ENCODE data around the gene WDR64. TPM values are rescaled to one million over a fixed set of nuclear protein-coding genes. Genes with fewer than 3 reads are reported as not detected.
"Not testable (repeated sequence)": the region's sequence is repeated elsewhere in the genome, so short reads cannot be mapped to it uniquely, and the experiment has no call there.

The WDR64 gene
- total RNA-seq, 1 experiment from 2014 or later = not detected

DNA sequence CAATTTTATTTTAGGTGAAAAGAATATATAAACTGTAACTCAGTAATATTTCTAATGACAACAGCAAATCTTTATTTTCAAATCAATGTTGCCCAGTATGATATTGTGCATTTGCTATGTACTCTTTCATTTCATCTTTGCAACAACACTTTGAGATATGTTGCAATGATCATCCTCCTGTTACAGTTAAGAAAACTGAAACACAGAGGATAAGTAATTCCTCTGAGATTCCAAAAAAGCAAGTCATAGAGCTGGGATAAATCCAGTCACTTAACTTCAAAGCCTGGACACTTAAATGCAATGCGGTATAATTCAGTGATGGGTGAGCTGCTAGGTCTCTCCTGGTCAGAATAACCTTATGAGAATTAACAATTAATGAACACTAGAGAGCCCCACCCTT, 147.3 kb downstream of the WDR64 start:
- DNase-seq (ENCODE audit: low read depth) = no peak

DNA sequence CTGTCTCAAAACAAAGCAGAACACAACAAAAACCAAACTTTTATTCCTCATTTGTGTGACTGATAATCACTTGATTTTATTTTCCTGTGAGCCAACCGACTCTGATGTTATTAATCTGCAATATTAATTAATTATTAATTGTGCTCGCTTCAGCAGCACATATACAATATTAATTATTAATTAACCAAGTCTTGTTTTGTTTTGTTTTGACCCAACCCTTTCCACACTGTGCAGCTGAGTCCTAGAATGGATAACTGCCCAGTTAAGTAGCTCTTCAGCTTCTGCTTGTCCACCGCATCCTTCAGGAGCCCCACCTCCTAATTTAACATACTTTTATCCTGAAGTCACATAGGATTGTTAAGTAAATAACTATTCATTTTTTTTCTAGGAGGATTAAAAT, 148.6 kb downstream of the WDR64 start:
- no peak for DNase-seq (ENCODE audit: low read depth)

DNA sequence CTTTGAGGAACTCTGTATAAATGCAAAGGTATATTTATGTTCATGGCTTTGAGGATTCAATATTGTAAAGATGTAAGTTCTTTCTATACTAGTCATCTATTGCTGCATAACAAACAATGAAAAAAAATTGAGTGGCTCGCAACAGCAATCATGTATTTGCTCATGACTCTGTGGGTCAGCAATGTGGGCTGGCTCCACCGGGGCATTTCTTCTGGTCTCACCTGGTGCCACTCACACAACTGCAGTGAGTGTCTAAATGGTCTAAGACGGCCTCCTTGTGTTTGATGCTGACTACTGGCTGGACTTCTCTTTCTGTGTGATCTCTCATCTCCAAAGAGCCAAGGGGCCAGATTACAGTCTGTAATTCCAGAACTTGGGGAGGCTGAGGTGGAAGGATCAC, 150.8 kb downstream of the WDR64 start:
- DNase-seq (ENCODE audit: low read depth) = no peak

DNA sequence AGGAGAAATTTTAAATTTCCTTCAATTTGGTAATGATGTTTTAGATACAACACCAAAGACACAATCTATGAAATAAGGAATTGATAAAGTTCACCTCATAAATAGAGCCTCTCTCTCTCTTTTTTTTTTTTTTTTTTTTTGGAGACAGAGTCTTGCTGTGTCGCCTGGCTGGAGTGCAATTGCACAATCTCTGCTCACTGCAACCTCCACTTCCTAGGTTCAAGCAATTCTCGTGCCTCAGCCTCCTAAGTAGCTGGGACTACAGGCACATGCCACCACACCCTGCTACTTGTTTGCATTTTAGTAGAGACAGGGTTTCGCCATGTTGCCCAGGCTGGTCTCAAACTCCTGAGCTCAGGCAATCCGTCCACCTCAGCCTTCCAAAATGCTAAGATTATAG, 152.6 kb downstream of the WDR64 start:
- DNase-seq (ENCODE audit: low read depth) = not testable (repeated sequence)

DNA sequence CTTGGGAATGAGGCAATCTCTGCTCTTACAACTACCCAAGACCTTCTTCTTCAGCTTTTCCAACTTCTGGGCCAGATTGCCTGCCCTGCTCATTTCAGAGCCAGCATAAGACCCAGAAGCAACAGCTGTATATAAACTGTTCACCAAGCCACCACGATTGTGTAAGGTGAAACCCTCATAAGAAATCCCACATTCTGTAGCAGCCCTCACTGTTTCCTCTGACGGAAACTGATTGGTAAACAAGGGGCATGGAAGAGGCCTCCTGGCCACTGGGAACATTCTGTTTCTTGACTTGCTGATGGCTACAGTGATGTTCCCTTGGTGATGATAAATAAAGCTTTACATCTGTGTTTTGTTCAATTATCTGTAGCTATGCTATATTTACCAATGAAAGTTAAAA, 156.2 kb downstream of the WDR64 start:
- no peak for DNase-seq (ENCODE audit: low read depth)

DNA sequence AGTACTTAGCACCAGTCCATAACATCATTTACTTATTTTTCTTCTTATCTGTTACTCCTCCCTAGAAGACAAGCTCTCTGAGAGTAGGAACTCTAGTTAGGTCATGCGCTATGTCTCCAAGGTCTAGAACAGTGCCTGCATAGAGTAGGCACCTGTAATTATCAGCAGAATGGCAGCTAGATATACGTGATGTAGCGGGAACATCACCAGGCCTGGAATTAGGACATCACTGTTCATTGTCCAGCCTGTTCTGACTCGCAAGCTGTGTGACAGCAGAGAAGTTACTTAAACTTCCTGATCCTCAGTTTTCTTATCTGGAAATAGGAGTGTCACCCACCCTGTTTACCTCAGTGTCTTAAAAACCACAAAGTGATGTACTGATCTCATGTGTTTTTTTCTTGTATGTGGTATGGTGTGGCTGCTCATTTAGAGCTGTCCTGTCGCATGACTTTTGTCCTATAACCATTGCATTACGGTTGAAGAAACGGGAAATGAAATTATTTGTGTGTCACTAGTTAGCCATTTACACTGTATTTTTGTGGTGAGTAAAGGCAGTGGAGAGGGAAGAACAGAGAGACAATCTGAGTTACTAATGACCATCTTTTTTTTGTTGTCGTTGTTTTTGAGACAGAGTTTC, 158.8 kb downstream of the WDR64 start:
- DNase-seq (ENCODE audit: low read depth) = no peak

DNA sequence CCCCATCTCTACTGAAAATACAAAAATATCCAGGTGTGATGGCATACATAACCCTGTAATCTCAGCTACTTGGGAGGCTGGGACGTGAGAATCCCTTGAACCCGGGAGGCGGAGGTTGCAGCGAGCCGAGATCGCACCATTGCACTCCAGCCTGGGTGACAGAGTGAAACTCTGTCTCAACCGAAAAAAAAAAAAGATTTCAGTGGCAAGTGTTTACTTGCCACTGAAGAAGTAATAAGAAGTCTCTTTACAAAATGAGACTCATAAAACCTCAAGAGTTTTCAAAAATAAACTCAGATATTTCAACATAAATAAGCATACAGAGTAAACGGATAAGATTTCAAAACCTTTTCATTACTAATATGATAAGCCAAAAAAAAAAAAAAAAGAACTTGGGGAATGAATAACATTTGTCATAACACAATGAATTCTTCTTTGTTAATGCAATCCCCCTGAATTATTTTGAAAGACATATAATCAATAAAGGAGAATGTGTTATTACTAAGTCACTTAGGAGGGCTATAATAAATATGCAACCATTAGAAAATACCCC, 161.8 kb downstream of the WDR64 start:
- DNase-seq (ENCODE audit: low read depth) = no peak

DNA sequence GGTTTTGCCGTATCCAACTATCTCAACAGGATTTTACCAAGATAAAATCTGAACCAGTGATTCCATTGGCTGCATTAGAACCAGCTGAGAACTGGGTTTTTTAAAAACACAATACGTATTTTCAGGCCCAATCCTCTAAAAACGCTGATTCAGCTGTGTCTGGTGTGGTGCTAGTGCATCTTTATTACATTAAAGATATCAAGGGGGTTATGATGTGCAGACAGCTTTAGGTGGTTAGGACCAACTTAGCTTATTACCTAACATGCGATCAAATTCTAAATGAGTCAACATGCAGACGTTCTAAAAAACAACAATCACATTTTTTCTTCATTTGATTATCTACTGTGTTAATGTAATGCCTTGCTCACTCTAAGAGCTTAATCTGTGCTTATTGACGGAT, 163.9 kb downstream of the WDR64 start:
- no peak for DNase-seq (ENCODE audit: low read depth)

DNA sequence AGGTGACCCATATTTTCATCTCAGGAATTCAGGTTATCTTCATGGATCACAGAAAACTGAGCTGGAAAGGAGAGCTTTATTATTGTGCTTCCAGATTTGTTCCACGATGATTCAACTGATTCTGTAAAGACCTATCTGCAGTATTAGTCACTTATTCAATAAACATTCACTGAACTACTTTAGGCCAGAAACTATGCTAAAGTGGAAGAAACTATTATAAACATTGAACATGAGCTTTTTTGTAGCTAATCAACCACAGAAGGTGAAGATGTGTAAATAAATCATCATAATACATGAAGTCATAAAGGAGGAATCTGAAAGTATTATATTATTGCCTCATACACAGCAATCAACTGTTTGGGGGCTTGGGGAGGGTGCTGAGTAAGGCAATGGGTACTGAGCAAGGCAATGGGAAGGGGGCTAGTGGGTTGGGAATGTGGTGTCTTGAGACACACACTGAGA, 165.3 kb downstream of the WDR64 start:
- DNase-seq (ENCODE audit: low read depth) = peak; percentile 87

DNA sequence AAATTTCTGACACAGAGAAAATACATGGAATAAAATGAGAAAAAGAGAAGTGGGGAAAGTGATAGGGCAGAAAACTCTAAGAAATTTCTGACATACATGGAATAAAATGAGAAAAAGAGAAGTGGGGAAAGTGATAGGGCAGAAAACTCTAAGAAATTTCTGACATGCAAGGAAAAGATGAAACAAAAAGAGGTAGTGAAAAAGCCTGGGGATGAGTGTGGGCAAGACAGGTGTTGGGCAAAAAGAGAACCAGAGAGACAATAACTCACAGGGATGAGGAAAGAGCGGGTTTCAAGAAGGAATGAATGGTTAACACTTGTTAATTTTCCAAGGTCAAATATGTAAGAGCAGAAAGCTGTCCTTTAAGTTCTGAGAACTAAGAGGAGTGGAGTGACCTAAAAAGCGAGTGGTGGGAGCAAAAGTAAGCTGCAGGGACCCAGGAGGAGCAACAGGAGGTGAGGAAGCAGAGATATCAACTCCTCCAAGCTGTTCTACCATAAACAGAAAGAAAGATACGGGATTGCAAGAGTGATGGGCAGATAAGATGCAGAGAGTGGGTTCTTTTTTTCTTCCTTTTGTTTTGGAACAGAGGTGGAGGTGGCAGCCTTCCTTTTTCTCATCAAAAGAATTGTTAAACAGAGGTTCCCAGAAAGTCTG, 166.0 kb downstream of the WDR64 start:
- DNase-seq (ENCODE audit: low read depth) = no peak

DNA sequence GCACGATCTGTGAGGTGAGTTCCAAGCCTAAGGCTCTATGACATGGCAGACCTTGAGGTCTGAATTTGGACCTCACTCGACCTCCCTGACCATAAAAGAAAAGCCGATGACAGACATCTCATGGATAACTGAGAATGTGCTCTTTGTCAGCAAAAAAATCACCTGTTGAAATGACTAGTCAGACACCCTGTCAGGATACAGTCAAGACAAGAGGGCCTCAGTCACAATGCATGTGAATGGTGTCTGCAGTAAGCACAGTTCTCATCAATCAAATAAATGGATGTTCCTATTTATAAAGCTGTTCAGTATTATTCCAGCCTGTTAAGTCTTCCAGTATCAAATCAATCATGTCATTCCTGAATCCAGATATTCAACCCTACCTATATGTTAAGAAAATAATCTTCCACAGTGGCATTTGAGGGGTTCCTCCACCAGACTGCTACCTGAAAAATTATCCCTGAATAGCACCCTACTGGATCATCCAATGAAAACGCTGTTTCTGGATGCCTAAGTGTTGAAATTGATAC, 167.3 kb downstream of the WDR64 start:
- no peak for DNase-seq (ENCODE audit: low read depth)

DNA sequence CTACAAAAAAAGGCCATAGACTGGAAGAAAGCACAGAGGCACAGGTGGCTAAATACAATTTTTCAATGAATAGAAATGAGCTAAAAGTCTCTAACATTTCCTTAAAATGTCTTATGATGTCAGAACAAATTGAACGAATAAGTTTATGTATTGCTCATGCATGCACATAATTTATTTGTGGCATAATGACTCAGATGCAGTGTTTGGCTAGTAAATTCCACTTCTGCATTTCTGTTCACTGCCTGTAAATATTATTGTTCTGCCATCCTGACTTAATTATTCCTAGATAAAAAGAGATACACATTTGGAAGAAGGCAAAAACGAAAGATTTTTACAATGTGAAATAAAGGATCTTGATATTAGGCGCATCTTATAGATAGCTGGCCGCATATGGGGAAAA, 169.3 kb downstream of the WDR64 start:
- peak; percentile 79 for DNase-seq (ENCODE audit: low read depth)

DNA sequence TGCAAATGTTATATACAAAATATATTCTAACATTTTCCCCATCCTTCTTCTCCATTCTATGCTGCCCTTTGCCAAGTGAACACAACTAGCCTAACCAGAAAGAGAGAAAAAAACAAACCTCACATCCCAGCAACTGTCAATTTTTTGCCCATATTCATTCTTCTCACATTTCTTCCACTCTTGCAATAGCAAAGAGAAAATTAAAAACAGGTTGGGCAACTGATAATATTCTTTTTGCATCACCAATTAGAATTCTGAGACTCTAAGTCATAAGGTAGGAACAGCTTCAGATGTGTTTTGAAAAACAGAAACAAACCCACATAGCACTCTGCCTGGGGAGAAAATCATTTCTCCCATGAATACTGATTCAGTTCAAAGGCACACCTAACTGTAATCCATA, 170.8 kb downstream of the WDR64 start:
- no peak for DNase-seq (ENCODE audit: low read depth)

DNA sequence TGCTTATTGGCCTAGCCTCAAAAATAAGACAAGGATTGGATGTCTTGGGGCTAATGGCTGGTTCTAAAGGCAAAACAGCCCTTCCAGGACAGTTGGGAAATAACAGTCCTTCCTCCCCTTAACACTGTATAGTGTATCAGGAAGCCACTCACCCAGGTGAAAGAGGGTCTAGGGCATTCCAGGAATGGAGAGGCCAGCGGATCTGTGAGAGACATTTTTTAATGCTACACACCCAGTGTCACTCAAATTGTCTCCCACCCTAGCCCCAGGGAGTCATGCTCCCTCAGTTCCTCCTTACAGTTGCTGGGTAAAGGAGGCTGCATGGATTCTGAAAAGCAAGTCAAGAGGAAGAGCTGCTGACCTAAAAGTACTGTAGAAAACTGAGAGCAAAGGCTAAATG, 171.8 kb downstream of the WDR64 start:
- no peak for DNase-seq (ENCODE audit: low read depth)

DNA sequence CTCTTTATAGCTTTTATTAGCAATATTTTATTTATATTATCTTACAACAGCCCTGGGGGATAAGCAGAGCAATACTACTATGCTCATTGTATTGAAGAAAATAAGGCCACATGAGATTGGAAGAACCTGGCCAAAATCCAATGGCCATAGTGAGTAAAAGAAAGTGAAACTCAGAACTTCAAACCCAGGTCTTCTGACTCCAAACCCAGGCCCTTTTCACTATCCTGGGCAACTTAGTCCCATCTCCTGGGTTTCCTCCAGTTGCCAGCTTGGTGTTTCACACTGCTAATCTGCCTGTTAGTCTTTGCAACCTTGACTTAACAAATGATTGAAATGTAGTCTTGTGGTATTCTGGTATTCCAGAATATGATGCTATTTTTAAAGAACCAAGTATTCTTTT, 173.5 kb downstream of the WDR64 start:
- DNase-seq (ENCODE audit: low read depth) = peak; percentile 68

DNA sequence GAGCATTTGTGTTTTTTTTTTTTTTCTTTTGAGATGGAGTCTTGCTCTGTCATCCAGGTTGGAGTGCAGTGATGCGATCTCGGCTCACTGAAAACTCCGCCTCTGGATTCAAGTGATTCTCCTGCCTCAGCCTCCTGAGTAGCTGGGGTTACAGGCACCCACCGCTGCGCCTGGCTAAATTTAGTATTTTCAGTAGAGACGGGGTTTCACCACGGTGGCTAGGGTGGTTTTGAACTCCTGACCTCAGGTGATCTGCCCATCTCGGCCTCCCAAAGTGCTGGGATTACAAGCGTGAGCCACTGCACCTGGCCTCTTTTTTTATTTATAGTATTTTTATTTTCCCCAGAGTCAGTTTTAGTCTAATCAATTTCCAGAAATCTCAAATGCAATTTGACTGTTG, 174.5 kb downstream of the WDR64 start:
- not testable (repeated sequence) for DNase-seq (ENCODE audit: low read depth)

DNA sequence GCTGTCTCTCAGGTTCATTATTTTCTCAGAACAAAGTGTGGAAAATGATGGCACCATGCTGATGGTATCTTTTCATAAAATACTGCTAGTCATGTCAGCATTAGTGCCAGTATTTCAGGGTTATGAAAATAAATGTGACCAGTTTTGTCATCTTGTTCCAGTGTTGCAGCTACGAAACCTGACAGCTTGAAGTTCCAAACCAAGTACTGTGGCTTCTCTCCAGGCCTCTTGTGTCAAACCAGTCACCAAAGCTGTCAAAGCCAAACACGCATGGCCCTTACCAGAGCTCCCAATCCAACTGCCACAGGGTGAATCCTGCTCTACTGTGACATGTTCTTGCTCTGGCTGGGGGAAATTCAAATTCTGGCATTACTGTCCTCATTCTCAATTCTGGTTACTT, 175.2 kb downstream of the WDR64 start:
- DNase-seq (ENCODE audit: low read depth) = no peak

DNA sequence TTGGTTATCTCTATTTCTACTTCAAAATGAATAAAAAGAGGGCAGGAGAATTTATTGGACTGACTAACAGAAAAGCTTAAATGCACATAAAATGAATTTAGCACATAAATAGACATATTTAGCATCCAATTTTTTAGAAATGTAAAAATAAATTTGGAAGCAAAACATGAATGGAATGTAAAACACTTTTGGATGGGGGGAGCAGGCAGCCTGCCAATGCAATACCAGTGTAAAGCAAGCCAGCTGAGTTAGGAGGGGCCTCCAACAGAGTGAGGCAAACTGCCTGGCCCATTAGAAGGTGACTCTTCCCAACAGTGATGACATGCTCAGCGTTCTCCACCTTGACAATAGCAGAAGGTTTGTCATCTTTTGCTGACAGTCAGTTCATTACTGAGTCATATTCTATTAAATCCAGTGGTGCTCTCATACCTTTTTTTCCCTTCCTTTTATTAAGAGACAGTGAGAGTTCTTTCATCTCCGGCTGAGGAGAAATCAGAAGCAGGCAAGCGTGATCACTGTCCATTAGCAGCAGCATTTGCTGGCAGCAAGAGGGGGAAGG, 176.5 kb downstream of the WDR64 start:
- DNase-seq (ENCODE audit: low read depth) = peak; percentile 62

DNA sequence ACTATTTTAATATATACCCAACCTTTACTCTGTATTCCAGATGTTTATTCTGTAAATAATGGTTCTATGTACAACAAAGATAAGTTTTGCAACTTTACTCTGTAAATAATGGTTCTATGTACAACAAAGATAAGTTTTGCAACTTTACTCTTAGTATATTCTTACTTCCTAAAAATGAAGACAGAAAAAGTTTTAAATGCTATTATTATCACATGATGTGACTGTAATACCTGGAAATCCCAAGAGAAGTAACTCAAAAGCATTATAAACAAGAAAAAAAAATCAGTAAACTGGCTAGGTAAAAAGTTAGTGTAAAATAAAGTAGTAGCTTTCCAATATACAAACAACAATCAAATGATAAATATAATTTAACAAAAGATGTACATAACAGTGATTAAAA, 177.4 kb downstream of the WDR64 start:
- DNase-seq (ENCODE audit: low read depth) = no peak

DNA sequence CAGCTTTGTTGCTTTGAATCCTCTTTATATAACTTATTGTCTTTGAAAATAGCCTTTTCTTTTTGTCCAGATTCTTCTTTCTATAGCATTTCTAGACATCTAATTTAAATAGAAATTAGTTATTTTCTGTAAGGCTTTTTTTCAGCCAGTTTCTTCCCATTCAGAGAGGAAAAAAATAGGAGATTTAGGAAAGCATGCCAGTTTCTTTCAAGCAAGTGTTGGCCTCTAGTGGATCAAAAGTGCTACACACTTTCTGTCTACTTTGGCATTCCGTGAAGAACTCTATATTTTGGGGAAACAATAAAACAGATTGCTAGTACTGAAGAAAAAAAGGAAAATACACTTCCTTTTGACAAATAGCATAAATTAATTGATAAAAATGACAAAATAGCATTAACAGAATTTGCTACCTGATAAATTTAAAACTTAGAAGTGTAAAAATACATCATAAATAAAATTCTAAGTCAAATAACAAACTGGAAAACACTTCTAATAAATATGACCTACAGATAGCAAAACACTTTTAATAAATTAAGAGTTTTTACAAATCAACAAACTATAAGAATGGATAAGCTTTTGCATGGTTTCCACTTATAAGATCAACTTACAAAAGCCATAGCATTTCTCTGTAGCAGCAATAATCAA, 182.8 kb downstream of the WDR64 start:
- peak; percentile 60 for DNase-seq (ENCODE audit: low read depth)

DNA sequence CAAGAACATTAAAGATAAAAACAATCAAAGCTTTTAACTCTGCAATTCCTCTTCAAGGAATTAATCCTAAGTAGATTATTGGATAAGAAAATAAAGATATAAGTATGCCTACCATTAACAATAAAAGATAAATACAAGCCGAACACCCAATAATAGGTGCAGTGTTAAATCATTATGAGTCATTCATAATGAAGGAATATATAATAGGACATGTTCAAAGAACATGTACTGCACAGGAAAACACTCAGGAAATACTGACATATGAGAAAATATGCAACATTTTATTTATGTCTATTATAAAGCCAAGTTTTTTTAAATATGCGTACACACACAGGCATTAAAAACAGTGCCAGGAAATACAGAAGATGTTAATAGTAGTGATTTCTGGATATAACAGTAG, 184.9 kb downstream of the WDR64 start:
- no peak for DNase-seq (ENCODE audit: low read depth)

DNA sequence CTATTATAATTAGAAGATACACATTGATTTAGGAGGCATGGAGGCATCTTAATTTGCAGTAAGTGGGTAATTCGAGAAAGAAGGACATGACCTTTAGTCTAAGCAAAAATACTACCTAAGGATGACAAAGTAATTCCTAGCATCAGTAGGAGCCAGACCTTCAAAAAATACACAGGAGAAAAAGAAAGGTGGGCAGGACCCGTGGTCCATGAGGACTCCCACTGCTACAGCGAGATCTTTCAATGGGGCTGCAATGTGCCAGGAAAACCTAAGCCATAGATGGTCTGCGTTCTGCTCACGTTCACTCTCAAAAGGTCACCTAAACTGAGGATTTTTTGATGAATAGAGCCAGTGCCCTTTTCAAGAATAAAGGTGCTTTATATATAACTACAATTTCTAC, 185.3 kb downstream of the WDR64 start:
- no peak for DNase-seq (ENCODE audit: low read depth)

Data from M059J (cell line).